GM19240 (cell line): ENCODE data around the gene RHOBTB1.

Experiments
- DNase-seq: peaks from one replicate; pipeline ENCODE4 v3.0.0; 2011; ENCODE audit warnings: low spot score; ENCODE audit not compliant: insufficient read length

The RHOBTB1 gene

DNA sequence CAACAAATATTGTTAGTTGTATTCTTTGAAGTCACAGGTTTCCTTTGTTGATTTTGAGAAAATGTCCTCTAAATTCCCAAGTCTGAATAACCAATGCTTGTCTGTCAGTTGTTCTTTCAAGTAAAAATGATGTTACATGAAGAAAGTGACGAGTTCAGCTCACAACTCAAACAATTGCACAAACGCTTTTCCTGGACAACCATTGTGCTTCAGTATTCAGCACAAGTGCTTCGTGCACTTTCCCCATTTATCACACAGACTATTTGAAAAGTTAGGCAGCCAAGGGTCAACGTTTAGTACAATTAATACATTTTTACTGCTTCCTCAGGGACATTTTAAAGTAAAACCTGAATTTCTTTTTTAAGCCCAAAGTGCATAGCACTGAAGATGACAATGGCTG, 121.2 kb downstream of the RHOBTB1 start:
- no peak for DNase-seq

DNA sequence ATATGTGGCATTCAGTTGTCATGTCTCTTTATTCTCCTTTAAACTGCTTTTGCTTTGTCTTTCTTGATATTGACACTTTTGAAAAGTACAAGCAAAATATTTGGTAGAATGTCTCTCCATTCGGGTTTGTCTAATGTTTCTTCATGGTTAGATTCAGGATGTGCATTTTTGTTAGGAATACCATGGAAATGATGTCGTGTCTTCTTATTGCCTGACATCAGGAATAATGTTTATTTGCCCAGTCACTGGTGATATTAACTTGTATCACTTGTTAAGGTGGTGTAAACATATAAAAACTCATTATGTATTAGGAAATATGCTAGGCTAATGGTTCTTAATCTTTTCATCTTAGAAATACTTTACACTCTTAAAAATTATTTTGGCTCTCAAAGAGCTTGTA, 122.3 kb downstream of the RHOBTB1 start:
- no peak for DNase-seq

DNA sequence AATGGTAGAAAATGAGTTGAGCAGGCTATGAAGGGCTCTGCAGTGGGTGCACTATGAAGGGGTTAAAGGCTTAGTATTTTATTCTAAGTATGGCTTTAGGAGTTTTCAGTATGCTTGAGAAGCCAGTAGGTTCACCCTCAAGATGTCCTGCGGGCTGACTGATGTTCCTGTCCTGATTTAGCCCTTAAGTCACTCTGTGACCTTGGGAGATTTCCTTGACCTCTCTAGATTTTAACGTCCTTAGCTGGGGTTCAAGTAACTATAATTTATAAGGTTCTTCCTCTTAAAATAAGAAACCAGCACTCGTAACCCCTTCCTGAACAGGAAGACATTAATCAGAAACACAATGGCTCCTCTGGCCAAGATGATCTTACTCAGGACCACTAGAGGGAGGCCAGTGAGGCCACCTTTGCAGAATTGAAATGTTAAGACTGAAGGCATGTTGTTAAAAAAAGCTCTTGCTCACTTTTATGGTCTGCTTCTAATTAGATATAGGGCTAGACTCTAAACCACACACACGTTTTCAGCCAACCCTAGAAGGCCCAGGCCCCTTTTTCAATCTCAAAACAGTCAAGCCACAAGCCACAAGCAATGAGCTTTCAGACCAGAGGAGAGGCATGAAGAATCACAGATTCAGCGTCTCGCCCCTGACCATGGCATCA, 123.8 kb downstream of the RHOBTB1 start:
- no peak for DNase-seq
